Fibroblast of villous mesenchyme (primary cell): ENCODE measurements around the gene CLK2. TPM values are rescaled to one million over a fixed set of nuclear protein-coding genes. Genes with fewer than 3 reads are reported as not detected.
"Not testable (repeated sequence)": the region's sequence is repeated elsewhere in the genome, so short reads cannot be mapped to it uniquely, and the experiment has no call there.

Source experiments
- DNase-seq: peaks from one replicate; pipeline ENCODE4 v3.0.0-alpha.2; 2010; ENCODE audit warnings: low read depth
- H3K4me3 ChIP-seq: 2 replicates; pipeline ENCODE4 v1.5.1; 2011; ENCODE audit warnings: low read depth, mild to moderate bottlenecking, low read length
- CTCF ChIP-seq: IDR thresholded peaks from 2 replicates; pipeline ENCODE4 v1.5.1; 2012; ENCODE audit warnings: low read depth, mild to moderate bottlenecking, low read length; ENCODE audit not compliant: insufficient read depth
- total RNA-seq: library from RNA; depleted of rRNA; stranded (reverse); fragments of >200 nt; gene quantifications from 2 replicates; pipeline ENCODE4 v1.2.3, GENCODE V29; 2012

Gene CLK2
- total RNA-seq, 1 donor = 21.6 TPM

DNA sequence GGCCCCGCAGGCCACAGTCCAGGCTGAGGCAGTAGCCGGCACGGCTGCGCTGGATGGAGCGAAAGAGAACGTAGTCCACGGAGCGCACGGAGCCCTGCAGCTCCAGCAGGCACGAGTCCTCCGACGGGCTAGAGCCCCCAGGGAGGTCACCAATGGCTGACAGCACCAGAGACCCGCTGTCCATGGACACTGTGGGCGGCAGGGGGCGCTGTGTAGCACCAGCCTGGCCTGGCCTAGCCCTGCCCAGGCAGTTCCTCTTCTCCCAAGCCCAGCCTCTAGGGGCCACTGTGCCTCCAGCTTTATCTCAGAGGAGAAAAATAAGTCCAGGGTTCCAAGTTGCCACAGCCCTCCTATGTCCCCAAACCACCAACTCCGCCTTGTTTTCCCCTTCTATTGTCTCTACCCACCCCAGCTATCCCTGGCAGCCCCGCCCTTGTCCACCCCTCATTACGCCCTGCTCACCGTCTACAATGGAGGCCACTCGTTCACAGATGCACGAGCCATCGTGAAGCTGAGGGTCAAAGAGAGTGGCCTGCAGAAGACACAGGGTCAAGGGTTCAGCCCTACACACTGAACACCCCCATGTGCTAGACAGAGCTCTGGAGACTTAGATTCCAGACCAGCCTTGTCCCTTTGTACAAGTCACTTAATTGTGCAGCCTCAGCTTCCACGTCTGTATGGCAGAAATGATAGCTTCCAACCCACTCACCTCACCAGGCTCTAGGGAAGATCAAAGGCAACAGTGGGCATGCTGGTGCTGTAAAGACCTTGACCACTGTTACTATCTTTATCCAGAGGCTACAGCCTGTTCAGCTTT, 22.5 kb downstream of the CLK2 start:
- no peak overlapping the region for H3K4me3 ChIP-seq
- peak; percentile 92 for DNase-seq
- TF ChIP-seq CTCF = peak; percentile 99

GRCh38 chr1:155250246-155250632, 23.1 kb downstream of the CLK2 start:
- no peak for DNase-seq
- TF ChIP-seq CTCF = no peak
- no peak overlapping the region for H3K4me3 ChIP-seq

- no peak overlapping the region for H3K4me3 ChIP-seq
- DNase-seq = no peak
- TF ChIP-seq CTCF = no peak
Measured at GRCh38 chr1:155247667-155248553, 25.4 kb downstream of the CLK2 start.

GRCh38 chr1:155246796-155247195, 26.5 kb downstream of the CLK2 start:
- H3K4me3 ChIP-seq, DNase-seq: not testable (repeated sequence)

- no peak for TF ChIP-seq CTCF
- peak overlapping the region; percentile 69 for H3K4me3 ChIP-seq
- DNase-seq = no peak
Measured at GRCh38 chr1:155245163-155245524, 28.2 kb downstream of the CLK2 start.

DNA sequence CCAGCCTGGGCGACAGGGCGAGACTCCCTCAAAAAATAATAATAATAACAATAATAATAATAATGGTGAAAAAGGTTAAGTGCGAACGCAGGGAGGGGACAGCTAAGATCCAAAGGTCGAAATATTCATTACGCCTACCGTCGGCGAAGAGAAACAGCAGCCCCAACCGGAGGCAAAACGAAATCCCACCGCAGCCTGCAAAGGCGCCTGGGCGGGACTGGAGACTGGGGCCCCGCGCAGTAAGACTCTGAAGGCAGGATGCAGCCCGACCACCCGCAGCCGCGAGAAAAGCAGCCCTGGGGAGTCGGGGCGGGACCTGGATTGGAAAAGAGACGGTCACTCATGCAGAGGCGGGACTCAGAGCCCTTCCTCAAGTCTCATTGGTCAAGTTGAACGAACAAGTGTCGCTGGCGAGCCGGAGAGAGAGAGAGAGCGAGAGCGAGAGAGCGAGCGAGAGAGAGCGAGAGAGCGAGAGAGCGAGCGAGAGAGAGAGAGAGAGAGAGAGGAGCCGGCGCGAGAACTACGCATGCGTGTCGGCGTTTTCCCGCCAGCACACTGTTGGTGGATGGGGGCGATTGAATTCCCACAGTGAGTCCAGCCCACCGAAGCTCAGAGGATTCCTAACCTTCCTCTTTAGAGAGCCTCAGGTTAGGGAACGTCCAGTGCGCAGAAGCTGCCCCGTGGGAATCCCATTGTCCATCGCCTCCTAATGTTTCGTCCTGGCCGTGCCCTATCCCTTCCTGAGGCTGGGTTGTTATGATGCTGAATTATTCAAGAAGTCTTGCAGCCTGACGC, 28.7 kb downstream of the CLK2 start:
- peak overlapping the region; percentile 69 for H3K4me3 ChIP-seq
- peak; percentile 24 for TF ChIP-seq CTCF
- peak; percentile 99 for DNase-seq
